H1 (cell line): Measurements from ENCODE around the gene RALGAPB. TPM values are rescaled to one million over a fixed set of nuclear protein-coding genes. Genes with fewer than 3 reads are reported as not detected.

Source experiments
- CTCF ChIA-PET: fragments of 300-600 bp; sonication (Branson Sonifier 250); formaldehyde crosslinking; loops from one replicate; lab custom pipeline; 2021; ENCODE audit not compliant: partially characterized antibody; lab: Charles Lee
- POLR2A ChIA-PET: fragments of 300-600 bp; sonication (Branson Sonifier 250); formaldehyde crosslinking; loops from one replicate; lab custom pipeline; 2021; ENCODE audit warnings: inconsistent platforms; ENCODE audit not compliant: partially characterized antibody; lab: Charles Lee
- DNase-seq, 2 experiments: peaks; one replicate each; pipeline versions ENCODE4 v3.0.0 to v3.0.0-alpha.2; 2010 to 2022; ENCODE audit warnings: low spot score in 2 of 2, low read depth in 1 of 2, mixed read lengths in 1 of 2
- FAIRE-seq: peaks from 2 replicates; lab custom pipeline; 2011; peaks lifted over from hg19 to GRCh38; lab: Jason Lieb, UNC
- H2AFZ ChIP-seq: 2 replicates; pipeline ENCODE4 v1.8.1; 2012; ENCODE audit warnings: low read length, inconsistent platforms
- H2AK5ac ChIP-seq: 2 replicates; pipeline ENCODE4 v1.6.1; 2013; ENCODE audit warnings: low read depth, low read length
- H2BK120ac ChIP-seq: replicated peaks from 2 replicates; pipeline ENCODE3; 2013; ENCODE audit warnings: low read depth, low read length, inconsistent platforms
- H2BK12ac ChIP-seq: 2 replicates; pipeline ENCODE4 v1.6.1; 2013; ENCODE audit warnings: low read depth, low read length
- H2BK15ac ChIP-seq: 2 replicates; pipeline ENCODE4 v1.6.1; 2013; ENCODE audit warnings: low read length
- H2BK20ac ChIP-seq: 2 replicates; pipeline ENCODE4 v1.6.1; 2013; ENCODE audit warnings: low read length
- H2BK5ac ChIP-seq: 2 replicates; pipeline ENCODE4 v1.6.1; 2013; ENCODE audit warnings: low read depth, low read length
- H3K14ac ChIP-seq: 2 replicates; pipeline ENCODE4 v1.6.1; 2013; ENCODE audit warnings: inconsistent platforms; ENCODE audit not compliant: insufficient read length
- H3K18ac ChIP-seq: 2 replicates; pipeline ENCODE4 v1.6.1; 2013; ENCODE audit warnings: low read length; ENCODE audit errors: extremely low read depth
- H3K23ac ChIP-seq: 2 replicates; pipeline ENCODE4 v1.6.1; 2013; ENCODE audit warnings: inconsistent platforms; ENCODE audit not compliant: insufficient read length
- H3K23me2 ChIP-seq: 2 replicates; pipeline ENCODE4 v1.6.1; 2013; ENCODE audit warnings: low read depth, low read length
- H3K27ac ChIP-seq: 2 replicates; pipeline ENCODE4 v1.6.1; 2011; ENCODE audit warnings: low read depth, low read length, inconsistent platforms
- H3K27me3 ChIP-seq, 4 experiments: replicated peaks in 1 of 4; 1 replicate in 1 of 4; 2 replicates in 3 of 4; pipeline versions ENCODE4 v1.6.1 to v1.8.1; 2011 to 2013; ENCODE audit warnings: low read length in 3 of 4, mild to moderate bottlenecking in 3 of 4, inconsistent platforms in 2 of 4, mixed read lengths in 2 of 4, moderate library complexity in 1 of 4; ENCODE audit not compliant: control insufficient read depth in 3 of 4, insufficient read depth in 3 of 4; ENCODE audit errors: extremely low read depth in 1 of 4
- H3K36me3 ChIP-seq, 4 experiments: 2 replicates each; pipeline versions ENCODE4 v1.6.1 to v1.8.1; 2011 to 2013; ENCODE audit warnings: mild to moderate bottlenecking in 4 of 4, low read length in 3 of 4, moderate library complexity in 2 of 4, control low read depth in 1 of 4, inconsistent platforms in 1 of 4; ENCODE audit not compliant: insufficient read depth in 4 of 4, control insufficient read depth in 2 of 4
- H3K4ac ChIP-seq: replicated peaks from 2 replicates; pipeline ENCODE3; 2013; ENCODE audit warnings: low read length, low read depth, mixed read lengths, inconsistent platforms; ENCODE audit not compliant: insufficient read length
- H3K4me1 ChIP-seq, 4 experiments: replicated peaks in 1 of 4; 1 replicate in 1 of 4; 2 replicates in 3 of 4; pipeline versions ENCODE4 v1.6.1 to v1.8.1; 2011 to 2013; ENCODE audit warnings: low read length in 3 of 4, inconsistent platforms in 2 of 4, mixed read lengths in 1 of 4; ENCODE audit not compliant: insufficient read depth in 4 of 4, control insufficient read depth in 3 of 4
- H3K4me2 ChIP-seq, 2 experiments: 2 replicates each; pipeline versions ENCODE4 v1.6.1 to v1.8.1; 2011 to 2013; ENCODE audit warnings: low read depth in 2 of 2, low read length in 2 of 2, control low read depth in 1 of 2, inconsistent platforms in 1 of 2, mild to moderate bottlenecking in 1 of 2; ENCODE audit not compliant: insufficient read depth in 1 of 2
- H3K4me3 ChIP-seq, 4 experiments: fragments of 200-600, 300-600 bp in 1 of 4; sonication (generic), shearing (Covaris generic), sonication (Bioruptor Twin) in 1 of 4; 2 replicates each; pipeline versions ENCODE4 v1.5.1 to v1.8.1; 2011 to 2016; ENCODE audit warnings: low read length in 4 of 4, low read depth in 3 of 4, control low read depth in 2 of 4, inconsistent platforms in 2 of 4, mild to moderate bottlenecking in 2 of 4, mixed read lengths in 1 of 4, moderate library complexity in 1 of 4; ENCODE audit not compliant: insufficient read depth in 2 of 4; ENCODE audit errors: extremely low read depth in 1 of 4
- H3K56ac ChIP-seq: replicated peaks from 2 replicates; pipeline ENCODE3; 2013; ENCODE audit warnings: low read depth, mild to moderate bottlenecking, mixed read lengths, low read length, inconsistent platforms; ENCODE audit not compliant: insufficient read length
- H3K79me1 ChIP-seq: 2 replicates; pipeline ENCODE4 v1.6.1; 2013; ENCODE audit warnings: low read depth, low read length, control low read depth
- H3K79me2 ChIP-seq, 2 experiments: 2 replicates each; pipeline versions ENCODE4 v1.6.1 to v1.8.1; 2012 to 2013; ENCODE audit warnings: low read length in 2 of 2, mild to moderate bottlenecking in 2 of 2, inconsistent platforms in 1 of 2; ENCODE audit not compliant: insufficient read depth in 2 of 2, control insufficient read depth in 1 of 2
- H3K9ac ChIP-seq, 4 experiments: replicated peaks in 1 of 4; 1 replicate in 1 of 4; 2 replicates in 3 of 4; pipeline versions ENCODE4 v1.6.1 to v1.8.1; 2011 to 2013; ENCODE audit warnings: low read depth in 3 of 4, low read length in 3 of 4, control low read depth in 2 of 4, mild to moderate bottlenecking in 2 of 4, moderate library complexity in 2 of 4, inconsistent platforms in 1 of 4; ENCODE audit errors: extremely low read depth in 1 of 4
- H3K9me3 ChIP-seq, 2 experiments: 2 replicates each; pipeline versions ENCODE4 v1.6.1 to v1.8.1; 2012 to 2013; ENCODE audit warnings: mild to moderate bottlenecking in 2 of 2, moderate library complexity in 2 of 2, control low read depth in 1 of 2, inconsistent platforms in 1 of 2, low read depth in 1 of 2, low read length in 1 of 2, mixed read lengths in 1 of 2; ENCODE audit not compliant: insufficient read depth in 2 of 2
- H4K20me1 ChIP-seq, 2 experiments: replicated peaks in 1 of 2; 2 replicates each; pipeline versions ENCODE3 to v1.8.1; 2011 to 2013; ENCODE audit warnings: inconsistent platforms in 2 of 2, low read length in 2 of 2, mild to moderate bottlenecking in 1 of 2; ENCODE audit not compliant: insufficient read depth in 2 of 2, control insufficient read depth in 1 of 2
- H4K5ac ChIP-seq: 2 replicates; pipeline ENCODE4 v1.6.1; 2013; ENCODE audit warnings: low read length, low read depth, mixed read lengths, inconsistent platforms; ENCODE audit not compliant: insufficient read length
- H4K8ac ChIP-seq: 2 replicates; pipeline ENCODE4 v1.8.0; 2013; ENCODE audit warnings: mild to moderate bottlenecking, moderate library complexity, low read length, inconsistent platforms; ENCODE audit not compliant: insufficient read depth; ENCODE audit errors: extremely low read depth
- H4K91ac ChIP-seq: replicated peaks from 2 replicates; pipeline ENCODE3; 2013; ENCODE audit warnings: low read length, mixed read lengths, inconsistent platforms; ENCODE audit not compliant: insufficient read length
- EZH2 ChIP-seq: fragments of 200-600 bp; sonication (generic); IDR thresholded peaks from 2 replicates; pipeline ENCODE4 v1.7.1; 2012; ENCODE audit warnings: low read depth, mild to moderate bottlenecking, moderate library complexity, low read length, inconsistent platforms; ENCODE audit not compliant: severe bottlenecking
- HDAC2 ChIP-seq, 2 experiments: fragments of 300-600 bp in 1 of 2; sonication (generic) in 1 of 2; IDR thresholded peaks; 2 replicates each; pipeline ENCODE4 v1.6.1; 2011 to 2012; ENCODE audit warnings: low read depth in 2 of 2, low read length in 2 of 2, mild to moderate bottlenecking in 2 of 2, moderate library complexity in 2 of 2, borderline replicate concordance in 1 of 2, inconsistent platforms in 1 of 2
- SP1 ChIP-seq: IDR thresholded peaks from 2 replicates; pipeline ENCODE4 v1.6.1; 2011; ENCODE audit warnings: low read depth, low read length
- TEAD4 ChIP-seq: IDR thresholded peaks from 2 replicates; pipeline ENCODE4 v1.6.1; 2012; ENCODE audit warnings: low read depth, low read length, inconsistent platforms, mixed read lengths
- WGBS, 2 experiments: shearing (Covaris generic) in 1 of 2; methylation state at CpG; one replicate each; pipeline versions ENCODE4 v1.1.6 to v1.1.7; 2013 to 2015; ENCODE audit warnings: low lambda C conversion rate in 2 of 2, mixed read lengths in 2 of 2, inconsistent platforms in 1 of 2, low coverage in 1 of 2, missing lambda C conversion rate in 1 of 2; ENCODE audit not compliant: insufficient replicate concordance in 2 of 2, insufficient coverage in 1 of 2, insufficient read length in 1 of 2; ENCODE audit errors: extremely low coverage in 1 of 2, missing lambda C conversion rate in 1 of 2; 5-methylcytosine and 5-hydroxymethylcytosine counted together
- polyA plus RNA-seq, 7 experiments: library from polyadenylated mRNA; depleted of rRNA in 3 of 7; stranded (reverse) in 5 of 7; unstranded in 2 of 7; fragments of >200 nt in 5 of 7; fragments of 200-250 nt in 2 of 7; gene quantifications; 1 replicate in 5 of 7; 2 replicates in 1 of 7; 4 replicates in 1 of 7; pipeline versions ENCODE4 v1.2.1 to v1.2.3, GENCODE V29; 2011 to 2013; ENCODE audit warnings: missing spikeins in 2 of 7, mixed read lengths in 2 of 7
- total RNA-seq: library from RNA; stranded (reverse); fragmentation: NEBNext Ultra II Directional; extraction: Animal tissue kit (Norgen Biotek cat#: 25700); gene quantifications from 2 replicates; pipeline ENCODE4 v1.2.1, GENCODE V29; 2021

The RALGAPB gene
- total and polyA plus RNA-seq, 2 of the 8 experiments (the other 6 are each of a cell fraction or from before 2014, with no cell fraction given), result 10.6 to 35.1 TPM

- 92% methylated on average over 6 of the region's 6 CpGs; no CpG with 5 or more reads in 1 of the 2 experiments for WGBS, 2 experiments
- H2BK15ac ChIP-seq, result no peak overlapping the region
- CTCF ChIA-PET, result interaction anchor here (1.4 kb wide), 1 partner anchor 228 kb away, joined by 3 read pairs; no protein-coding TSS in a partner anchor
Measured at GRCh38 chr20:38566036-38566598, 93.5 kb downstream of the RALGAPB start.

More at GRCh38 chr20:38566036-38566598, 93.5 kb downstream of the RALGAPB start:
- H3K14ac ChIP-seq, result no peak overlapping the region
- peak; percentile 13 for FAIRE-seq
- H2AFZ ChIP-seq, result no peak overlapping the region
- H3K4me2 ChIP-seq, result no peak overlapping the region
- no peak overlapping the region for H2BK120ac ChIP-seq
- no peaks in the 10 kb centered on the region for H3K79me1 ChIP-seq
- peaks cover 0 to 22% (median 7%) of the 10 kb centered on the region in 4 experiments; a peak in 5 of 8 replicates for H3K36me3 ChIP-seq
- no peak overlapping the region for H2BK20ac ChIP-seq
- TF ChIP-seq TEAD4 (no peak), HDAC2 (IDR thresholded peaks at IDR 0.05; ENCODE audit: borderline replicate concordance in 1 of 2, low read depth in 2 of 2, low read length in 2 of 2) (no peak), EZH2 (no peak), SP1 (no peak)
- no peak overlapping the region for H4K5ac ChIP-seq
- no peak overlapping the region for H3K9ac ChIP-seq
- no peak overlapping the region for H4K91ac ChIP-seq
- no peaks in the 10 kb centered on the region for H3K23me2 ChIP-seq
- H3K56ac ChIP-seq, result no peak overlapping the region
- no peak overlapping the region for H2AK5ac ChIP-seq
- no peak overlapping the region for H2BK5ac ChIP-seq
- no peaks in the 10 kb centered on the region for H3K4me1 ChIP-seq
- H3K18ac ChIP-seq, result no peak overlapping the region
- H3K79me2 ChIP-seq, result no peaks in the 10 kb centered on the region
- H2BK12ac ChIP-seq, result no peak overlapping the region
- no peak overlapping the region for H3K23ac ChIP-seq
- H4K8ac ChIP-seq, result no peak overlapping the region
- POLR2A ChIA-PET, result interaction anchor here (0.9 kb wide), 1 partner anchor 11 kb away, joined by 3 read pairs; no protein-coding TSS in a partner anchor
- H3K4me3 ChIP-seq, result no peak overlapping the region
- no peak for DNase-seq
- no peaks in the 10 kb centered on the region for H3K9me3 ChIP-seq
- no peak overlapping the region for H3K27ac ChIP-seq
- H4K20me1 ChIP-seq, result no peaks in the 10 kb centered on the region
- H3K4ac ChIP-seq, result no peak overlapping the region
- H3K27me3 ChIP-seq, result no peaks in the 10 kb centered on the region
